GM19395 (cell line): ENCODE measurements around the gene CACNA1E.
"Not testable (repeated sequence)": the region's sequence is repeated elsewhere in the genome, so short reads cannot be mapped to it uniquely, and the experiment has no call there.

Experiments
- ATAC-seq: cut with Tn5 transposase; IDR thresholded peaks from one replicate; pipeline ENCODE4 v1.9.1; 2021; ENCODE audit warnings: mild to moderate bottlenecking, moderate library complexity; ENCODE audit not compliant: unreplicated experiment

Gene CACNA1E

GRCh38 chr1:181514298-181515290 is 31.3 kb downstream of the CACNA1E start:
- peak; percentile 88 for ATAC-seq

GRCh38 chr1:181516706-181517105 is 33.4 kb downstream of the CACNA1E start:
- no peak for ATAC-seq

DNA sequence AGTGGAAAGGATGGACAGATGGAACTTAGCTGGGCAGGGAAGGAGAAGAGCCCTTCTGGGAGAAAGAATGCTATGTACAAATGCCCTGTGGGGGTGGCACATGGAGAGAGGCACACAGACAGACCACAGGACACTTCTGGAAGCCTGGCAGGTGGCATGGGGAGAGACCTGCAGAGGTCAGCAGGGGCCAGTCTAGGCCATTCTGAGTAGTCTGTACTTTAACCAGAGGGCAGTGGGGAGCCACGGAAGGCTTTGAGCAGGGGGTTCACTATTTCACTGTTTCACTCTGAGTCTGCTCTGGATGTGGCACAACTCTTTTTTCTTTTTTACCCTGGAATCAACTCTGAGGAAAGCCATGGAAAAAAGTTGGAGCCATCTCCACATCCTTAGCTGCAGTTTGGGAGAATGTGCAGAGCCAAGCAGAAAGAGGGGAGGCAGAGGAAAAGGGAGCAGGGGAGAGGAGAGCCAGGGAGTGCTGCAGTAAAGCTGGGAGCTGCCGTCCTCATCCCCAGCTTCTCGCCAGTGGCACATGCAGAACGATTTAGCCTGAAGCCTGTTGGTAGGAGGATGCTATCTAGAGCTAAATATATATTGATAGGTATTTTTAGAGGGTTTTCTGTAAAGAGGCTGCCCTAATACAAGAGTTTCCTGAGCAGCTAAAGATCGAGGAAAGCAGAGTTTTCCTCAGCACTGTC is 34.0 kb downstream of the CACNA1E start:
- no peak for ATAC-seq

GRCh38 chr1:181518152-181518551 is 34.8 kb downstream of the CACNA1E start:
- no peak for ATAC-seq

DNA sequence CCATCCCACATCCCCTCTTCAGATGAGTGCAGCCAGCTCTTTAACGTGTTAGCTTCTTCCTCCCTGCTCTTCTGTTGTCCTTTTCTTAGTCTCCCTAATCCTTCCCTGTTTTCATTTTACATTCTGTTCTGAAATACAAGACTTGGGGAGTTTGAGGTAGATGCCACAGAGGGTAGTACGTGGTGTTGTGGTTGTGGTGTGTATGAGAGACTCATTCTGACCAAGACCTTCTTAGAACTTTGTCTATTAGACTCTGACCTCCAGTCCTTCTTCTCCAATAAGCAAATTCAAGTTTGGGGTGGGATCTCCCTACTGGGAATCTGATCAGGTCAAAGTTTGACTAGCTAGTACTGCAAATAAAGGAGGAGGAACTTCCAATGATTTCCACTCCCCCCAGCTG is 39.5 kb downstream of the CACNA1E start:
- no peak for ATAC-seq

- ATAC-seq, result no peak
Observed at GRCh38 chr1:181525104-181525721, 41.9 kb downstream of the CACNA1E start.

DNA sequence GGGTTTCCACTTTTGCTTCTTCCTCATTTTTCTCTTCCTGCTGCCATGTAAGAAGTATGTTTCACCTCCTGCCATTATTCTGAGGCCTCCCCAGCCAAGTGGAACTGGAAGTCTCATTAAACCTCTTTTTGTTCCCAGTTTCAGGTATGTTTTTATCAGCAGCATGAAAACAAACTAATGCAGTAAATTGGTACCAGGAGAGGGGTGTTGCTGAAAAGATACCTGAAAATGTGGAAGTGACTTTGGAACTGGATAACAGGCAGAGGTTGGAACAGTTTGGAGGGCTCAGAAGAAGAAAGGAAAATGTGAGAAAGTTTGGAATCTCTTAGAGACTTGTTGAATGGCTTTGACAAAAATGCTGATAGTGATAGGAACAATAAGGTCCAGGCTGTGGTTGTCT is 44.9 kb downstream of the CACNA1E start:
- not testable (repeated sequence) for ATAC-seq

DNA sequence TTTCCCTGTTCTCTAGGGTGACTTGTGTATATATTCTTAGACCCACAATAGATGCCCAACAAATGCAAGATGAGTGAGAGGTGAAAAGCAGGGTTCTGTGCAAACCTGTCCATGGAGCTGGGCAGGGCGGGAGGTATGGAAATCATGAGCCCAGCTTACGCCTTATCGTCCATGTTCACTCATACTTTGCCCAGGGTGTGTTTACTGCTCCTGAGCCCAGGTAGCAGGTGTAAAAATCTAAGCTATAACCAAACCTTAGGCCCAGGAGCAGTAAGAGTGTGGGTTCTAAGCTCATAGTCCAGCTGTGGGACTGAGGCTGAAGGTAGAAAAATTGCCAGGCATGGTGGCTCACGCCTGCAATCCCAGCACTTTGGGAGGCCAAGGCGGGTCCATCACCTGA is 48.1 kb downstream of the CACNA1E start:
- no peak for ATAC-seq

DNA sequence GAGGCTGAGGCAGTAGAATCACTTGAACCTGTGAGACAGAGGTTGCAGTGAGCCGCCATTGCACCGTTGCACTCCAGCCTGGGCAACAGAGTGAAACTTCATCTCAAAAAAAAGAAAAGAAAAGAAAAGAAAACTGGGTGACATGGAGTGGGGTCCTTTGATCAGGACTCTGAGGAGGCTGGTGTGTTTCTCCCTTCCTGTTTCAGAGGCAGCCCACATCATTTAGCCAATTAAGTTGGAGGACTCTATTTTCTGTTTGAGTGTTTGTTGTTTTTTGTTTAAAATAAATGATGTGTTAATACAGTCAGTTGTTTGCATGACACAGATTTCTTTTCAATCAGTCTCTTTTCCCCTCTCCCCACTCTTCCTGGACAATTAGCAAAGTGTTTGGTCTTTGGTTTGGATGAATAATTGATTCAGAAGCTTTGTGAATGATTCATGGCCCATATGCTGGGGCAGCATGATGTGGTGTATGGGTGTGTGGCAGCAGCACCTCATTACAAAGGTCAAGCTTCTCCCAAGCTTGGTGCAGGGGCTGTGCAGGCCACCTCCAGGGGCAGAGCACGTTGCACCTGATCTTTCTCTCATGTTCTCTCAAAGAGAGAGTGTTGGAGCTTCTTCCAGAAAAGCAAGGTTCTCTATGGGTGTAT is 48.8 kb downstream of the CACNA1E start:
- no peak for ATAC-seq

- ATAC-seq, result no peak
Observed at GRCh38 chr1:181538836-181539235, 55.5 kb downstream of the CACNA1E start.

GRCh38 chr1:181541458-181541857 is 58.1 kb downstream of the CACNA1E start:
- no peak for ATAC-seq

GRCh38 chr1:181541947-181542346 is 58.6 kb downstream of the CACNA1E start:
- ATAC-seq, result no peak

GRCh38 chr1:181542406-181542805 is 59.1 kb downstream of the CACNA1E start:
- ATAC-seq, result not testable (repeated sequence)

DNA sequence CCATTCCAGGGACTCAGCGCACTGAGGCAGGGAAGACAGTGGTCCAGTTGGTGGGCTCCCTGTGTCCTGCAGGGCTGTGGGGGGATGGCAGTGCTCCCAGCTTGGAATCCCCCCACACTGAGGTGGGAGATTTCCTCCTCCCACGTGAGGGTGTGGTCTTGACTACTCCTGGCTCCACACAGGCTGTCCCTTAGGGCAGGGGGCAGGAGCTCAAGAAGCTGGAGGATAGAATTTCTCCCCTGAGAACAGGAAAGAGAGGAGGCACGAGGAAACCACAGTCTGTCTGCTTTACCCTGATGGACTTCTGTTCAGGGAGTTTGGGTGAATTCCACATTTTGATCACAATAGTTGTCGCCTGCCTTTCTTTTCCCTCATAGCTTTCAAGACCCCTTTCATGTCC is 62.1 kb downstream of the CACNA1E start:
- no peak for ATAC-seq

DNA sequence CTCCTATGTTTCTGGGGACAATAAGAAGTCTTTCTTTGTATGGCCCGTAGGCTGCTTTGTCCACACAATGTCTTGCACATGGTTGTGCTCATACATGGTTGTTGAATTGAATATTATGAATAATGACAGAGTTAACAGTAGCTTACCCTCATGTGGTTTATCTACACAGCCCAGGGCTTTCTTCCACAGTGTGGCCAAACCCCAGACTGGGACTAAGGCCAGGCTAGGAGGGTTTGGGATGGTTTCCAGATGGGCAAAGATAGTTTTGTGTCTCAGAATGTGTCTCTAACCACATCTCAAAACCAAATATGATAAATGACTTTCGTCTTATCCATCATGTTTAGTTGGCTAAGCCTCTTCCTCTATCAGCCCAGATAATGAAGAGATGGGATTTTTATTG is 65.2 kb downstream of the CACNA1E start:
- ATAC-seq, result no peak

- no peak for ATAC-seq
Observed at GRCh38 chr1:181551249-181551648, 67.9 kb downstream of the CACNA1E start.

DNA sequence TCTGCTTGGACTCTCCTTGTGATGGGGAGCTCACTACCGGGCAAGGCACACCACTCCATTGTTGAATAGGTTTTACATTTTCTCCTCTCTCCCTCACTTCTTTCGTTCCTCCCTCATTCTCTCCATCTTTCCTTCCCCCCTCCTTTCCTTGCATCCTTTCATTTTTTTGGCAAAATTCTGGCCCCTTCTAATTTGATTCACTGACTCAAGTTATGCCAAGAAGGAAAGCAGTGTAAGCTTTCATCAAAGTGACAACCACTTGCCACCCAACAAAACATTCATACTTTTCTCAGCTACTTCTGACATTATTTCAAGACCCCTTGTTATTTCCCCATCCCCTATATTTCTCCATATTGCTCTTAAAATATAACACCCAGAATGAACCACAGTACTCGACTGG is 68.4 kb downstream of the CACNA1E start:
- ATAC-seq, result no peak

GRCh38 chr1:181554465-181554864 is 71.1 kb downstream of the CACNA1E start:
- ATAC-seq, result no peak

DNA sequence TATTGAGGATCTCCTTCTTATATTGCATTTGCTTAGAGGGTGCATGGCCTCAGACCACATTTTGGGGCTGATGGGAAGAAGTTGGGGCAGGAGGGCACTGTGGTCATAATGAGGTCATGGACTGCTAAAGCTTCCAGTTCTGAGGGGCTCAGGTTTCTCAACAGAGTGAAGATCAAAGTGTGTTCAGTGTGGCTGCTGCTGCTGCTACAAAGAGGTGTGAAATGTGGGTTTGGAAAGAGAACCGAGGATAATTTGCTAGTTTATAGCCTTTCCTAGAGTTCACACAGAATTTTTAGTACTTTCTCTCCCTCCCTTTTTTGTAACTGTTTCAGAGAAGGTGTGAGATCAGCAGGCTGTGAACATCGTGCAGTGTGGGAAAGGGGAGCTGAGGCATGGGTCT is 73.3 kb downstream of the CACNA1E start:
- ATAC-seq, result no peak

DNA sequence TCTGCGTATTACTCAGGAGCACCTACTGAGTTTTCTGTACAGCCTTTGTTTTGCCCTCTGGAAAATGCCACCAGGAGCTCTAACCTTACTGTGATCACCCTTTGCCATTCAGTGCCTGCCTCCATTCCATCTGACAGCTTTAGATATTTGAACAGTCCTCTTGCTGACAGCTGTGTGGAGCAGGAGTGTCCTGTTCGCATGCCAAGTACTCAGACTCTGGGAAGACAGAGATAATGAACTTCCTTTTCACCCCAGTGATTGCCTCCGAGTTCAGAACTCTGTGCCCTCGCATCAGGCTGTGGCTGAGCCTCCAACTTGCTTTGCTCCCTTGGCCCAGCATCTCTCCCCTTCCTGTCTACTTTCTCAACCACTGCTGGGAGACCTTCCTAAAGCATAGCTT is 74.0 kb downstream of the CACNA1E start:
- no peak for ATAC-seq

- ATAC-seq, result no peak
Observed at GRCh38 chr1:181558416-181558815, 75.1 kb downstream of the CACNA1E start.
